ENCODE results near the gene ODF2L. TPM values are rescaled to one million over a fixed set of nuclear protein-coding genes. Genes with fewer than 3 reads are reported as not detected.
A peak's percentile ranks its signal among the peaks of the same experiment; 100 is the strongest.

Gene ODF2L
- total RNA-seq, 1 donor from 2014 or later = 84.5 TPM

- Mint-ChIP-seq H3K9me3 (ENCODE audit: unreplicated experiment) (no peaks in the 10 kb centered on the region), H3K4me1 (ENCODE audit: unreplicated experiment) (peaks cover 11% of the 10 kb centered on the region), H3K27me3 (ENCODE audit: unreplicated experiment) (no peaks in the 10 kb centered on the region), H3K27ac (ENCODE audit: unreplicated experiment) (peak overlapping the region; percentile 68), H3K36me3 (ENCODE audit: low read depth, unreplicated experiment) (no peaks in the 10 kb centered on the region), H3K4me3 (ENCODE audit: unreplicated experiment) (no peak overlapping the region)
- no peak for DNase-seq (ENCODE audit: low spot score)
- no peak for TF ChIP-seq CTCF (IDR thresholded peaks at IDR 0.05; ENCODE audit: unreplicated experiment)
Observed at GRCh38 chr1:86388777-86389176, 7.3 kb downstream of the ODF2L start.

- Mint-ChIP-seq H3K4me3 (ENCODE audit: unreplicated experiment) (no peak overlapping the region), H3K9me3 (ENCODE audit: unreplicated experiment) (no peaks in the 10 kb centered on the region), H3K27ac (ENCODE audit: unreplicated experiment) (no peak overlapping the region), H3K4me1 (ENCODE audit: unreplicated experiment) (peaks cover 8% of the 10 kb centered on the region), H3K27me3 (ENCODE audit: unreplicated experiment) (no peaks in the 10 kb centered on the region), H3K36me3 (ENCODE audit: low read depth, unreplicated experiment) (no peaks in the 10 kb centered on the region)
- TF ChIP-seq CTCF (IDR thresholded peaks at IDR 0.05; ENCODE audit: unreplicated experiment) = no peak
- DNase-seq (ENCODE audit: low spot score) = no peak
Observed at GRCh38 chr1:86387916-86388627, 8.1 kb downstream of the ODF2L start.

- Mint-ChIP-seq H3K4me3 (ENCODE audit: unreplicated experiment) (no peak overlapping the region), H3K4me1 (ENCODE audit: unreplicated experiment) (no peaks in the 10 kb centered on the region), H3K27me3 (ENCODE audit: unreplicated experiment) (no peaks in the 10 kb centered on the region), H3K9me3 (ENCODE audit: unreplicated experiment) (no peaks in the 10 kb centered on the region), H3K27ac (ENCODE audit: unreplicated experiment) (peak overlapping the region; percentile 84), H3K36me3 (ENCODE audit: low read depth, unreplicated experiment) (peaks cover 12% of the 10 kb centered on the region)
- DNase-seq (ENCODE audit: low spot score) = no peak
- TF ChIP-seq CTCF (IDR thresholded peaks at IDR 0.05; ENCODE audit: unreplicated experiment) = no peak
Observed at GRCh38 chr1:86382878-86383277, 13.2 kb downstream of the ODF2L start.

GRCh38 chr1:86381223-86381622 is 14.9 kb downstream of the ODF2L start:
- Mint-ChIP-seq H3K4me3 (ENCODE audit: unreplicated experiment) (no peak overlapping the region), H3K36me3 (ENCODE audit: low read depth, unreplicated experiment) (peaks cover 29% of the 10 kb centered on the region), H3K9me3 (ENCODE audit: unreplicated experiment) (peaks cover 4% of the 10 kb centered on the region), H3K27me3 (ENCODE audit: unreplicated experiment) (no peaks in the 10 kb centered on the region), H3K4me1 (ENCODE audit: unreplicated experiment) (no peaks in the 10 kb centered on the region), H3K27ac (ENCODE audit: unreplicated experiment) (peak overlapping the region; percentile 70)
- no peak for TF ChIP-seq CTCF (IDR thresholded peaks at IDR 0.05; ENCODE audit: unreplicated experiment)
- no peak for DNase-seq (ENCODE audit: low spot score)

GRCh38 chr1:86380257-86380861 is 15.8 kb downstream of the ODF2L start:
- TF ChIP-seq CTCF (IDR thresholded peaks at IDR 0.05; ENCODE audit: unreplicated experiment) = peak; percentile 81
- Mint-ChIP-seq H3K4me3 (ENCODE audit: unreplicated experiment) (no peak overlapping the region), H3K36me3 (ENCODE audit: low read depth, unreplicated experiment) (peaks cover 30% of the 10 kb centered on the region), H3K9me3 (ENCODE audit: unreplicated experiment) (peaks cover 4% of the 10 kb centered on the region), H3K27ac (ENCODE audit: unreplicated experiment) (no peak overlapping the region), H3K27me3 (ENCODE audit: unreplicated experiment) (no peaks in the 10 kb centered on the region), H3K4me1 (ENCODE audit: unreplicated experiment) (no peaks in the 10 kb centered on the region)
- DNase-seq (ENCODE audit: low spot score) = no peak

Measured in endothelial cell (in vitro differentiated cells).